ENCODE results near the gene LARGE1. TPM values are rescaled to one million over a fixed set of nuclear protein-coding genes. Genes with fewer than 3 reads are reported as not detected.

The LARGE1 gene
- total and polyA plus RNA-seq, 2 of the 13 experiments (the other 11 are each of a cell fraction or from before 2014, with no cell fraction given), result 8.4 to 11.0 TPM

DNA sequence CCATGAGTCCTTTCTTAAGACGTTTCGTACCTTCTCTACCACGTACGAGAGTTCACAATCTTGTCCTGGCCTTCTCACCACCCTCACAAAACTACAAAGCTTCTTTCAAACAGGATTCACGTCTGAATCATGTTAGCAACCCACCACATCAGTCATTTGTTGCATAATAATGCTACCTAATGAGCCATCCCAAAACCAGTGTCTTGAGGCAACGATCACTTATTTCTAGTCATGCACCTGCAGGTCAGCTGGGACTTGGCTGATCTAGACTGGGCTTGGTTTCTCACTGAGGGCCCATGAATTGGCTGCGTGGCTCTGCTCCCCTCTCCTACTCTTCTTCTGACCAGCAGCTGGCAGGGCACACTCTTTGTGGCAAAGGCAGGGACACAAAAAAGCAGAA is 28.3 kb downstream of the LARGE1 start (continued):
- TF ChIP-seq, protein P1, sequence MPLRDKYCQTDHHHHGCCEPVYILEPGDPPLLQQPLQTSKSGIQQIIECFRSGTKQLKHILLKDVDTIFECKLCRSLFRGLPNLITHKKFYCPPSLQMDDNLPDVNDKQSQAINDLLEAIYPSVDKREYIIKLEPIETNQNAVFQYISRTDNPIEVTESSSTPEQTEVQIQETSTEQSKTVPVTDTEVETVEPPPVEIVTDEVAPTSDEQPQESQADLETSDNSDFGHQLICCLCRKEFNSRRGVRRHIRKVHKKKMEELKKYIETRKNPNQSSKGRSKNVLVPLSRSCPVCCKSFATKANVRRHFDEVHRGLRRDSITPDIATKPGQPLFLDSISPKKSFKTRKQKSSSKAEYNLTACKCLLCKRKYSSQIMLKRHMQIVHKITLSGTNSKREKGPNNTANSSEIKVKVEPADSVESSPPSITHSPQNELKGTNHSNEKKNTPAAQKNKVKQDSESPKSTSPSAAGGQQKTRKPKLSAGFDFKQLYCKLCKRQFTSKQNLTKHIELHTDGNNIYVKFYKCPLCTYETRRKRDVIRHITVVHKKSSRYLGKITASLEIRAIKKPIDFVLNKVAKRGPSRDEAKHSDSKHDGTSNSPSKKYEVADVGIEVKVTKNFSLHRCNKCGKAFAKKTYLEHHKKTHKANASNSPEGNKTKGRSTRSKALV (CRISPR knock-in tag; IDR thresholded peaks at IDR 0.05), result no peak
- no peak for TF ChIP-seq KMT2B (CRISPR knock-in tag; IDR thresholded peaks at IDR 0.05)

DNA sequence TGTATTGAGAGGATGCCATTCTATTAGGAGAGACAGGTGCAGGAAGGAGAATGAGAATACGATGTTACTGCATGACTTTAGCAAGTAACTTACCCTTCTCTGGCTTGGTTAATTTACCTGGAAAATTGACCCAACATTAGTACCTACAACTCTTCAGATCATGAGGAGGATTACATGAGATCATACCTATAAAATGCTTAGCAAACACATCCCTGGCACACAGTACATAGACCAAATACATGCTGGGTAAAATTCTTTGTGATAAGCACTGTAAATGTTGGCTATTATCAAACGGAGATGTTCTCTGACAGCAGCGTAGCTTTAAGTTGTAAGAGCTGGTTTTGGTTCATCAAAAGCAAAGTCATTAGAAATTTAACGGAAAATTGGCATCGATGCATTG is 28.8 kb downstream of the LARGE1 start:
- intact Hi-C loops (cut with micrococcal nuclease; ENCODE audit: unreplicated experiment), result no loop called here
- Histone ChIP-seq H3K27ac (ENCODE audit: extremely low read length, insufficient read depth, low read length) (no peak overlapping the region), H2AFZ (ENCODE audit: low read length) (no peak overlapping the region), H3K4me1 (ENCODE audit: insufficient read depth, low read length) (peaks cover 26% of the 10 kb centered on the region), H3K4me3 (replicated peaks in 1 of 3; ENCODE audit: insufficient read depth in 1 of 3, low read depth in 2 of 3, low read length in 3 of 3) (no peak overlapping the region), H3K79me2 (ENCODE audit: insufficient read depth, low read length) (peaks cover 14% of the 10 kb centered on the region), H3K9ac (ENCODE audit: insufficient read depth, low read depth, low read length) (no peak overlapping the region), H3K9me3 (ENCODE audit: low read length) (no peaks in the 10 kb centered on the region), H3K4me2 (ENCODE audit: low read depth, low read length) (no peak overlapping the region), H3K27me3 (ENCODE audit: control insufficient read depth in 1 of 2, insufficient read depth in 2 of 2, low read length in 2 of 2) (no peaks in the 10 kb centered on the region), H4K20me1 (ENCODE audit: insufficient read depth, low read length) (no peaks in the 10 kb centered on the region; the same call in 1 of the 2 replicates), H3K36me3 (replicated peaks in 1 of 2; ENCODE audit: control insufficient read depth in 1 of 2, insufficient read depth in 2 of 2, low read length in 2 of 2) (no peaks in the 10 kb centered on the region)
- 92% methylated on average over 5 of the region's 5 CpGs for WGBS (ENCODE audit: low lambda C conversion rate)
- ChIA-PET POLR2A (no interaction called here), CTCF (ENCODE audit: low intra/inter-chr PET ratio, low total read pairs) (no interaction called here)
- in situ Hi-C loops (cut with HindIII; ENCODE audit: extremely low pct_ligation_motif_present, low pct_unique_long_range_greater_than_20kb), result no loop called here
- no peak for ATAC-seq
- DNase-seq (ENCODE audit: low spot score), result no peak
- no TSS peak for BruUV-seq (replicated peaks)
- no peak for FAIRE-seq
- TF ChIP-seq PCBP2 (optimal IDR thresholded peaks at IDR 0.05; ENCODE audit: low read depth, low read length, poor library complexity, severe bottlenecking) (no peak), TEAD3 (CRISPR knock-in tag; optimal IDR thresholded peaks at IDR 0.05; ENCODE audit: borderline replicate concordance) (no peak), SMARCE1 (IDR thresholded peaks at IDR 0.05; ENCODE audit: borderline replicate concordance) (no peak), AGO1 (IDR thresholded peaks at IDR 0.05; ENCODE audit: low read depth, low read length, poor library complexity, severe bottlenecking) (no peak), CBX5 (CRISPR knock-in tag; IDR thresholded peaks at IDR 0.05; ENCODE audit: borderline replicate concordance) (no peak), ZFP62 (CRISPR knock-in tag; IDR thresholded peaks at IDR 0.05) (no peak), ATAD3A (CRISPR knock-in tag; IDR thresholded peaks at IDR 0.05) (no peak), TBL1XR1 (IDR thresholded peaks at IDR 0.05; ENCODE audit: borderline replicate concordance, low read length, partially characterized antibody) (no peak), STAG1 (CRISPR knock-in tag; IDR thresholded peaks at IDR 0.05) (no peak), HMG20A (CRISPR knock-in tag; IDR thresholded peaks at IDR 0.05; ENCODE audit: borderline replicate concordance) (no peak)
- TF ChIP-seq, protein P2, sequence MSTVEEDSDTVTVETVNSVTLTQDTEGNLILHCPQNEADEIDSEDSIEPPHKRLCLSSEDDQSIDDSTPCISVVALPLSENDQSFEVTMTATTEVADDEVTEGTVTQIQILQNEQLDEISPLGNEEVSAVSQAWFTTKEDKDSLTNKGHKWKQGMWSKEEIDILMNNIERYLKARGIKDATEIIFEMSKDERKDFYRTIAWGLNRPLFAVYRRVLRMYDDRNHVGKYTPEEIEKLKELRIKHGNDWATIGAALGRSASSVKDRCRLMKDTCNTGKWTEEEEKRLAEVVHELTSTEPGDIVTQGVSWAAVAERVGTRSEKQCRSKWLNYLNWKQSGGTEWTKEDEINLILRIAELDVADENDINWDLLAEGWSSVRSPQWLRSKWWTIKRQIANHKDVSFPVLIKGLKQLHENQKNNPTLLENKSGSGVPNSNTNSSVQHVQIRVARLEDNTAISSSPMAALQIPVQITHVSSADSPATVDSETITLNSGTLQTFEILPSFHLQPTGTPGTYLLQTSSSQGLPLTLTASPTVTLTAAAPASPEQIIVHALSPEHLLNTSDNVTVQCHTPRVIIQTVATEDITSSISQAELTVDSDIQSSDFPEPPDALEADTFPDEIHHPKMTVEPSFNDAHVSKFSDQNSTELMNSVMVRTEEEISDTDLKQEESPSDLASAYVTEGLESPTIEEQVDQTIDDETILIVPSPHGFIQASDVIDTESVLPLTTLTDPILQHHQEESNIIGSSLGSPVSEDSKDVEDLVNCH (CRISPR knock-in tag; IDR thresholded peaks at IDR 0.05), result no peak
- TF ChIP-seq, protein P3, sequence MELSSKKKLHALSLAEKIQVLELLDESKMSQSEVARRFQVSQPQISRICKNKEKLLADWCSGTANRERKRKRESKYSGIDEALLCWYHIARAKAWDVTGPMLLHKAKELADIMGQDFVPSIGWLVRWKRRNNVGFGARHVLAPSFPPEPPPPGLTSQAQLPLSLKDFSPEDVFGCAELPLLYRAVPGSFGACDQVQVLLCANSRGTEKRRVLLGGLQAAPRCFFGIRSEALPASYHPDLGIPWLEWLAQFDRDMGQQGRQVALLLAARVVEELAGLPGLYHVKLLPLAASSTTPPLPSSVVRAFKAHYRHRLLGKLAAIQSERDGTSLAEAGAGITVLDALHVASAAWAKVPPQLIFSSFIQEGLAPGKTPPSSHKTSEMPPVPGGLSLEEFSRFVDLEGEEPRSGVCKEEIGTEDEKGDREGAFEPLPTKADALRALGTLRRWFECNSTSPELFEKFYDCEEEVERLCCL (CRISPR knock-in tag; IDR thresholded peaks at IDR 0.05; ENCODE audit: borderline replicate concordance), result no peak
- TF ChIP-seq, protein P4, sequence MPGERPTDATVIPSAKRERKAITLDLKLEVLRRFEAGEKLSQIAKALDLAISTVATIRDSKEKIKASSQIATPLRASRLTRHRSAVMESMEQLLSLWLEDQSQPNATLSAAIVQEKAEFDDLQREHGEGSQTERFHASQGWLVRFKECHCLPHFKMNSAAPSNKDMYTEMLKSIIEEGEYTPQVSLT (CRISPR knock-in tag; IDR thresholded peaks at IDR 0.05; ENCODE audit: borderline replicate concordance, low read depth), result no peak
- TF ChIP-seq, protein P5, sequence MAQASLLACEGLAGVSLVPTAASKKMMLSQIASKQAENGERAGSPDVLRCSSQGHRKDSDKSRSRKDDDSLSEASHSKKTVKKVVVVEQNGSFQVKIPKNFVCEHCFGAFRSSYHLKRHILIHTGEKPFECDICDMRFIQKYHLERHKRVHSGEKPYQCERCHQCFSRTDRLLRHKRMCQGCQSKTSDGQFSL (CRISPR knock-in tag; IDR thresholded peaks at IDR 0.05), result no peak
- TF ChIP-seq, protein P6, sequence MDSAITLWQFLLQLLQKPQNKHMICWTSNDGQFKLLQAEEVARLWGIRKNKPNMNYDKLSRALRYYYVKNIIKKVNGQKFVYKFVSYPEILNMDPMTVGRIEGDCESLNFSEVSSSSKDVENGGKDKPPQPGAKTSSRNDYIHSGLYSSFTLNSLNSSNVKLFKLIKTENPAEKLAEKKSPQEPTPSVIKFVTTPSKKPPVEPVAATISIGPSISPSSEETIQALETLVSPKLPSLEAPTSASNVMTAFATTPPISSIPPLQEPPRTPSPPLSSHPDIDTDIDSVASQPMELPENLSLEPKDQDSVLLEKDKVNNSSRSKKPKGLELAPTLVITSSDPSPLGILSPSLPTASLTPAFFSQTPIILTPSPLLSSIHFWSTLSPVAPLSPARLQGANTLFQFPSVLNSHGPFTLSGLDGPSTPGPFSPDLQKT (CRISPR knock-in tag; IDR thresholded peaks at IDR 0.05; ENCODE audit: borderline replicate concordance), result no peak
